HG03103 (cell line): Measurements from ENCODE around the gene SOX21.

Source experiments
- ATAC-seq: cut with Tn5 transposase; IDR thresholded peaks from one replicate; pipeline ENCODE4 v1.9.1; 2021; ENCODE audit warnings: low read depth; ENCODE audit not compliant: unreplicated experiment

Gene SOX21

DNA sequence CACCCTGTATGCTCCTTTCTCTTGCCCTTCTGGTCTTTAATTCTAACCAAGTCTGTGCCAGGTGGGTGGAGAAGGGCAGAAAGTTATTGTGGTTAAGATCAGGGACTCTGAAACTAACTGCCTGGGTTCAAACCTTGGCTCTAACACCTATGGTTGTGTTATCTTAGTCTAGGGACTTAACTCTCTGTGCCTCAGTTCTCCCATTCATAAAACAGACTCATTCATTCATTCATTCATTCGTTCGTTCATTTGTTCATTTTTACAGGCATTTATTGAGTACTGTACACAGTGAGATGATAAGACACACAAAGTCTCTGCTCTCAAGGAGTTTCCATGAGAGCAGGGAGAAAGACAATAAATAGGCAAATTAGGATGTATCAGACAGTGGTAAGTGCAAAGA lies 30.1 kb downstream of the SOX21 start:
- no peak for ATAC-seq

- ATAC-seq, result no peak
Observed at GRCh38 chr13:94679614-94680013, 32.7 kb downstream of the SOX21 start.

DNA sequence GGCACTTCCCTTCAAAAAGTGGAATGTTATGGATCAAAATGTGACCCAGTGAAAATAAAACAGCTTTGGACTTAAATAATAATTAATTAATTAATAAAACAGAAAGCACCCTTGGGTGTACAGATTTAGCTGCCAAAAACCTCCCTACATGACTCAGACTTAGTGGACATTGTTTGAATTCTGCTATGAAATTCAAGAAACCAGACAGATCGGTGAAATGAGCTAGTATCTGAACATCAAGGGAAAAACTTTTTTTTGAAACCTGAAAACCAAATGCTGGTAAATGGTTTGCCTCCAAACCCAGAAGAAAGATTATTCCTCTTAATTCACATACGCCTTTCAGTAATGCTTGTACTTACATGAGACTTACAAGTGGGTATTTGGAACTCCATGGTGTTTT lies 33.5 kb downstream of the SOX21 start:
- ATAC-seq, result no peak

DNA sequence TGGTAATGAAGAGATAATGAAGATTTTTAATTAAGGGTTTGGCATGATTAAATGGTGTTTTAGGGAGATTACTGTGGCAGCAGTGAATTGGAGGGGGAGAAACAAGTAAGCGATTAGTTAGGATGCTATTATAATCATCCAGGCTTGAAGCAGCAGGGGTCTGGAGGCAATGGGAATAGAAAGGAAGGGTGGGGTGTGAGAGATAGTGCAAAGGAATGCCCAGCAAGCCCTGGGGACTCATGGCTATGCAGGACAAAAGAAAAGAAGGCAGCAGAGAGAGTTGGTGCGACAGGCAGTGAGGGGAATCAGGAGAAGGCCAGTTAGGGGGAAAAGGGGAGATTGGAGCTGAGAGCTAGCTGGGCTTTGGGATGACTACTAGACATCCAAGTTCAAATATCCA lies 34.5 kb downstream of the SOX21 start:
- no peak for ATAC-seq

- ATAC-seq, result peak; percentile 92
Observed at GRCh38 chr13:94674609-94675348, 37.6 kb downstream of the SOX21 start.

- no peak for ATAC-seq
Observed at GRCh38 chr13:94673851-94674250, 38.5 kb downstream of the SOX21 start.

- ATAC-seq, result no peak
Observed at GRCh38 chr13:94672400-94672799, 39.9 kb downstream of the SOX21 start.

DNA sequence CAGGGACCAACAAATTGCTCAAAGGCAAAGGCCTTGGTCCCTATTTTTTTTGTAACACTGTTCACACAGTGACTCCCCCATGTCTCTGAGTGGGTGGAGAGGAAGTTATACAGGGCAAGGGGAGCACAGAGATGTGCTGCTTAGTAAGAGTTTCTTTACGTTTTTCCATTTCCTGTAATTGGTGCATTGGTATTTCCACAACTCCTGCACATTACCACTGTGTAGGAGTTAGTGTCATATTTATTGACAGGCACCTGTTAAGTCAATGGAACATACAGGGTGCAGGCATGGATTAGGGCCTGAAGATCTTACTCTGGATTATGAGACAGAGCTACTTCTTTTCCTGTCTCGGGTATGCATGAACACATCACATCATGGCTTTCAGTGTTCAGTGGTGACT lies 45.2 kb downstream of the SOX21 start:
- ATAC-seq, result no peak

DNA sequence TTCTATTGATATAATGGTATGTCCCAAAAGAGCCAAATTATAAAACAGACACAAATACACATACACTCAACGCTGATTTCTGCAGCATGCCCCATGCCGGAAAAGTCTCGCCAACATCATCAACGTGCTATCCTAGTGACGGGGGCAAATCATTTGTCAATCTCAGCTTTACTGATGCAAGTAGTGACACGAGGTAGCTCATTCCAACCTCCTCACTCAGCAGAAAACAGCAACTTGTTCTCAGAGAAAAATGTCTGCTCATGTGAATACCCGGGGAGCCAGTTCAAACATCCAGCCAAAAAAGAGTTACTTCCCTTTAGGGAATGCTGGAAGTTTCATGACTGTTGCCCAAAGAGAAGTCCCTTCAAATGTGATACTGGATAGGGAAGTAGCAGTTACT lies 46.3 kb downstream of the SOX21 start:
- no peak for ATAC-seq

- no peak for ATAC-seq
Observed at GRCh38 chr13:94664889-94665288, 47.5 kb downstream of the SOX21 start.

- no peak for ATAC-seq
Observed at GRCh38 chr13:94662274-94662945, 49.9 kb downstream of the SOX21 start.

DNA sequence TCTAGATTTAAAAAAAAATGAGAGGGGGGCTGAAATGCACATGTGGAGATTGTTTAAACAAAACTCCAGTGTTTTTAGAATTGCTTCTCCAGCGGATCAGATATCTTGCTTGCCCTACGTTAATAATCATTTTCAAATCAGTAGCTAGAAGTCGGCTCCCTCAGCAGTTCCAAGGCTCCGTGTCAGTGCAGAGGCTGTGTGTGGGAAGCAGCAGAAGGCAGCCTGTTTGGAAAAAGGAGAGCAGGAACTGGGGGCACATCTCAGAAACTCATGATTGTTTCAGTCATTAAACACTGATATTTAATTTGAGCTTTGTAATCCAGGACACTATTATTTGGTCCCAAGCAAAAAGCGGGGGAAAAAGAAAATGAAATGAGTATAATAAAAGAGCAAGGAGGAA lies 50.9 kb downstream of the SOX21 start:
- no peak for ATAC-seq

DNA sequence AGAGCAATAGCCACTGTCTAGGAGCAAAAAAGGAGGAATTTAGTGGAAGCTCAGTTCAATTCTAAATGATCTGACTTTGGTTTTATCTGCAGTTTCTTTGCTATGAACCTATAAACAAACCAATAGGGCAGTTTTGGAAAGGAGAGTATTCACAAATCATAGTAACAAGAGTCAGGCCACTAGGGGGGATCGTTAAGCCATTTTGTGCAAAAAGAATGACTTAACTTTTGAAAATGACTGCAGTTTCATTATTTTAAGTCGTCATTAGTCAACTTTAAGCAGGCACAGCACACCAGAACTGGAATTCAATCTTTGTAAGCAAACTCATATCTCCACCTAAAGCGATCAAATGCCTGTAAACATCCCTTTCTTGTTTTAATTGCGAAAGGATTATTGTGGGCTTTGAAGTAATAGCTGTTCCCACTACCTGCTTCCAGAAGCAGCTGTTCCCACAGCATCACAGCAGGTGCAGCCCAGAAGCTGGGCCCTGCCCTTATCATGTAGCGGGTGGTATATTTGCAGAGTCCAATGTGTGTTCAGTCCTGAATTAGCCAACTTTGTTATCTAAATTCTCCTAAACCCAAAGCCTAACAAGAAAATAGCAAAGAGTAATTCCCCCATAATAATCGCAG lies 51.5 kb downstream of the SOX21 start:
- no peak for ATAC-seq
